ENCODE measurements around the gene GTF2H1. TPM values are rescaled to one million over a fixed set of nuclear protein-coding genes. Genes with fewer than 3 reads are reported as not detected.
"Not testable (repeated sequence)": the region's sequence is repeated elsewhere in the genome, so short reads cannot be mapped to it uniquely, and the experiment has no call there.

GTF2H1 gene
- total RNA-seq, 1 donor from 2014 or later, result 79.8 TPM

- H3K36me3 ChIP-seq (ENCODE audit: control insufficient read depth, insufficient read depth, low read length), result peaks cover 25% of the 10 kb centered on the region
Observed at GRCh38 chr11:18404062-18404461, 81.7 kb downstream of the GTF2H1 start.

DNA sequence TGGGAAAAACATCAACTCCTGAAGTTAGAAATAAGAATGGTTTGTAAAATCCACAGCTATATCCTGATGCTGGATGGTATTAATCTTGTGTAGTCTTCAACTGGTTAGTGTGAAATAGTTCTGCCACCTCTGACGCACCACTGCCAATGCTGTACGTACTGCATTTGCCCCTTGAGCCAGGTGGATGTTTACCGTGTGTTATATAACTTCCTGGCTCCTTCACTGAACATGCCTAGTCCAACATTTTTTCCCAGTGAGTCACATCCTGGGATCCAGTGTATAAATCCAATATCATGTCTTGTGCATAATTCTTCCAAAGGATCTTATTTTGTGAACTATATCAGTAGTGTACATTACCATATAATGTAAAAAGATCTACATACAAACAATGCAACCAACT lies 85.0 kb downstream of the GTF2H1 start:
- peak; percentile 80 for DNase-seq (ENCODE audit: low read depth)
- peaks cover 13% of the 10 kb centered on the region for H3K36me3 ChIP-seq (ENCODE audit: control insufficient read depth, insufficient read depth, low read length)
- not testable (repeated sequence) for H3K4me3 ChIP-seq (ENCODE audit: low read depth, low read length); FAIRE-seq; H3K27me3 ChIP-seq (ENCODE audit: control insufficient read depth, insufficient read depth, low read length)

More at GRCh38 chr11:18404062-18404461, 81.7 kb downstream of the GTF2H1 start:
- TF ChIP-seq, protein P1, sequence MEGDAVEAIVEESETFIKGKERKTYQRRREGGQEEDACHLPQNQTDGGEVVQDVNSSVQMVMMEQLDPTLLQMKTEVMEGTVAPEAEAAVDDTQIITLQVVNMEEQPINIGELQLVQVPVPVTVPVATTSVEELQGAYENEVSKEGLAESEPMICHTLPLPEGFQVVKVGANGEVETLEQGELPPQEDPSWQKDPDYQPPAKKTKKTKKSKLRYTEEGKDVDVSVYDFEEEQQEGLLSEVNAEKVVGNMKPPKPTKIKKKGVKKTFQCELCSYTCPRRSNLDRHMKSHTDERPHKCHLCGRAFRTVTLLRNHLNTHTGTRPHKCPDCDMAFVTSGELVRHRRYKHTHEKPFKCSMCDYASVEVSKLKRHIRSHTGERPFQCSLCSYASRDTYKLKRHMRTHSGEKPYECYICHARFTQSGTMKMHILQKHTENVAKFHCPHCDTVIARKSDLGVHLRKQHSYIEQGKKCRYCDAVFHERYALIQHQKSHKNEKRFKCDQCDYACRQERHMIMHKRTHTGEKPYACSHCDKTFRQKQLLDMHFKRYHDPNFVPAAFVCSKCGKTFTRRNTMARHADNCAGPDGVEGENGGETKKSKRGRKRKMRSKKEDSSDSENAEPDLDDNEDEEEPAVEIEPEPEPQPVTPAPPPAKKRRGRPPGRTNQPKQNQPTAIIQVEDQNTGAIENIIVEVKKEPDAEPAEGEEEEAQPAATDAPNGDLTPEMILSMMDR (IDR thresholded peaks at IDR 0.05; ENCODE audit: insufficient read depth, low read length, severe bottlenecking), result no peak
- H3K4me3 ChIP-seq (ENCODE audit: low read depth, low read length), result no peak overlapping the region
- DNase-seq (ENCODE audit: low read depth) (no peak), FAIRE-seq (no peak)
- no peaks in the 10 kb centered on the region for H3K27me3 ChIP-seq (ENCODE audit: control insufficient read depth, insufficient read depth, low read length)

GRCh38 chr11:18408558-18409291 lies 86.4 kb downstream of the GTF2H1 start:
- Histone ChIP-seq H3K36me3 (ENCODE audit: control insufficient read depth, insufficient read depth, low read length) (peaks cover 10% of the 10 kb centered on the region), H3K4me3 (ENCODE audit: low read depth, low read length) (no peak overlapping the region), H3K27me3 (ENCODE audit: control insufficient read depth, insufficient read depth, low read length) (no peaks in the 10 kb centered on the region)
- peak; percentile 44 for DNase-seq (ENCODE audit: low read depth)
- FAIRE-seq, result no peak
- TF ChIP-seq, protein P1 (IDR thresholded peaks at IDR 0.05; ENCODE audit: insufficient read depth, low read length, severe bottlenecking), result no peak

DNA sequence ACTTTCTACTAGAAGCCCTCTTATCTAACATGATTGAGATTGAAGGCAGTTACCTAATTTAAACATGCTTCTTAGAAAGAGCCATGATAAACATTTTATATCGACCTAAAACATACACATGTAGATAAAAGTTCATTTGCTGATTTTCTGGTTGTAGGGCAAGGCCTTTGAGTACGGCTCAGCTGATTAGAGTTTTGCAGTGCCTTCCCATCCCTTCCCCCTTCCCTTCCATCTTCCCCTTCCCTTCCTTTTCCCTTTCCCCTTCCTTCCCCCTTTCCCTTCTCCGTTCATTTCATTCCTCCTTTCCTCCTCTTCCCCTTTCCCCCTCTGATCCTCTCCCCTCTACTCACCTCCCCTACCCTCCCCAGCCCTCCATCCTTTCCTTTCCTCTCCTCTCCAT lies 94.1 kb downstream of the GTF2H1 start:
- FAIRE-seq (no peak), DNase-seq (ENCODE audit: low read depth) (no peak)
- TF ChIP-seq, protein P1 (IDR thresholded peaks at IDR 0.05; ENCODE audit: insufficient read depth, low read length, severe bottlenecking), result no peak
- Histone ChIP-seq H3K27me3 (ENCODE audit: control insufficient read depth, insufficient read depth, low read length) (no peaks in the 10 kb centered on the region), H3K4me3 (ENCODE audit: low read depth, low read length) (no peak overlapping the region), H3K36me3 (ENCODE audit: control insufficient read depth, insufficient read depth, low read length) (no peaks in the 10 kb centered on the region)

Other genes starting within 250 kb of the GTF2H1 start
- gene SAAL1, start 216.5 kb upstream of the GTF2H1 start, total RNA-seq, result 10.6 and 15.8 TPM in 2 replicates
- 0.13 TPM in 1 of 2 replicates, not detected in the other for gene MRGPRX3, start 190.0 kb upstream of the GTF2H1 start, total RNA-seq
- gene MRGPRX4, start 149.7 kb upstream of the GTF2H1 start, total RNA-seq, result not detected in 2 replicates
- not detected in 2 replicates for gene SAA4, start 85.8 kb upstream of the GTF2H1 start, total RNA-seq
- gene SAA2, start 73.9 kb upstream of the GTF2H1 start, total RNA-seq, result 1.9 TPM in 1 of 2 replicates, not detected in the other
- 1.6 and 4.7 TPM in 2 replicates for gene SAA1, start 56.3 kb upstream of the GTF2H1 start, total RNA-seq
- gene HPS5, start 427 bp upstream of the GTF2H1 start, total RNA-seq, result 39.0 and 58.9 TPM in 2 replicates
- 898 and 1,075 TPM in 2 replicates for gene LDHA, start 72.0 kb downstream of the GTF2H1 start, total RNA-seq
- gene LDHC, start 89.8 kb downstream of the GTF2H1 start, total RNA-seq, result 0.26 and 1.7 TPM in 2 replicates
- not detected in 2 replicates for gene LDHAL6A, start 133.3 kb downstream of the GTF2H1 start, total RNA-seq
- 71.1 and 79.0 TPM in 2 replicates for gene TSG101, start 204.4 kb downstream of the GTF2H1 start, total RNA-seq

All from bronchial epithelial cell (primary cell).